ENCODE data around the gene STOX2. TPM values are rescaled to one million over a fixed set of nuclear protein-coding genes. Genes with fewer than 3 reads are reported as not detected.

The STOX2 gene
- total RNA-seq, 4 donors from 2014 or later: 21.6 to 23.7 (median 22.8) TPM

DNA sequence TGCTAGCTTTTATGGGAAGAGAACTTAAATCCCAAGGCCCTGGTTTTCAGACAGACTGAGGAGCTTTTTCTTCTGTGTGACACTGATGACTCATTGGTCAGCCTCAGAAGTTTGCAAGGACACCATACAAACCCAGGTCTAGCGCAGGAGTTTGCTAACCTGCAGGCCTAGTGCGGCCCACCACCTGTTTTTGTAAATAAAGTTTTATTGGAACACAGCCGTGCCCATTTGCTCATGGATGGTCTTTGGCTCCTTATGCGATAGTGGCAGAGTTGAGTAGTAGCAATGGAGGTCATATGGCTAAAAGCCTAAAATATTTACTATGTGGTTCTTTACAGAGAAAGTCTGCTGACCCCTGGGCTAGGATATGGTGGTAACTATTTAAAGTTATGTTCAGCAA lies 98.3 kb downstream of the STOX2 start:
- no peak for TF ChIP-seq POLR2A (IDR thresholded peaks at IDR 0.05)
- TF ChIP-seq, protein P1, sequence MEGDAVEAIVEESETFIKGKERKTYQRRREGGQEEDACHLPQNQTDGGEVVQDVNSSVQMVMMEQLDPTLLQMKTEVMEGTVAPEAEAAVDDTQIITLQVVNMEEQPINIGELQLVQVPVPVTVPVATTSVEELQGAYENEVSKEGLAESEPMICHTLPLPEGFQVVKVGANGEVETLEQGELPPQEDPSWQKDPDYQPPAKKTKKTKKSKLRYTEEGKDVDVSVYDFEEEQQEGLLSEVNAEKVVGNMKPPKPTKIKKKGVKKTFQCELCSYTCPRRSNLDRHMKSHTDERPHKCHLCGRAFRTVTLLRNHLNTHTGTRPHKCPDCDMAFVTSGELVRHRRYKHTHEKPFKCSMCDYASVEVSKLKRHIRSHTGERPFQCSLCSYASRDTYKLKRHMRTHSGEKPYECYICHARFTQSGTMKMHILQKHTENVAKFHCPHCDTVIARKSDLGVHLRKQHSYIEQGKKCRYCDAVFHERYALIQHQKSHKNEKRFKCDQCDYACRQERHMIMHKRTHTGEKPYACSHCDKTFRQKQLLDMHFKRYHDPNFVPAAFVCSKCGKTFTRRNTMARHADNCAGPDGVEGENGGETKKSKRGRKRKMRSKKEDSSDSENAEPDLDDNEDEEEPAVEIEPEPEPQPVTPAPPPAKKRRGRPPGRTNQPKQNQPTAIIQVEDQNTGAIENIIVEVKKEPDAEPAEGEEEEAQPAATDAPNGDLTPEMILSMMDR (IDR thresholded peaks at IDR 0.05): no peak
- Histone ChIP-seq H3K27me3 (no peaks in the 10 kb centered on the region), H3K4me3 (no peak overlapping the region), H3K4me1 (peaks cover 0 to 13% (median 0%) of the 10 kb centered on the region in 3 donors), H3K36me3 (peaks cover 0 to 20% (median 0%) of the 10 kb centered on the region in 3 donors), H3K9me3 (no peaks in the 10 kb centered on the region), H3K27ac (no peak overlapping the region)
- intact Hi-C loops (cut with DNase I): no loop called here
- WGBS, 2 donors: 84 to 91% methylated on average over 3 to 4 of the region's 4 CpGs
- no peak for DNase-seq

DNA sequence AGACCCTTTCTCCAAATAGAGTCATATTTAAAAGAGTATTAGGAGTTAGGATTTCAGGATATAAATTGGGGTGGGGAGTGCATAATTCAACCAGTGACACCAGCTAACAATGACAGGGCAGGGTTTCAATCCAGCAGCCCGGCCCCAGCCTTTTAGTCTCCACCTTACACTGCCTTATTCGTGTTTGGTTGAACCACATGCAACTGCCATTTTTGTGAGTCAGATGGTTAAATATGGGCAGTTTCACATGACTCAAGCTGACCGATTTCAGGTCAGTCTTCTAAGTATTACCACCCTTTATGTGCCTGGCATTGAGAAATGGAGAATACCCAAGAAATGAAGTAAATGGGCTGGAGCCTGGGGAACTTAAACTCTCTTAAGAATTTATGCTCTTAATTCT lies 102.8 kb downstream of the STOX2 start:
- H3K4me3 ChIP-seq: no peak overlapping the region
- H3K9me3 ChIP-seq: no peaks in the 10 kb centered on the region
- intact Hi-C loops (cut with DNase I): no loop called here

DNA sequence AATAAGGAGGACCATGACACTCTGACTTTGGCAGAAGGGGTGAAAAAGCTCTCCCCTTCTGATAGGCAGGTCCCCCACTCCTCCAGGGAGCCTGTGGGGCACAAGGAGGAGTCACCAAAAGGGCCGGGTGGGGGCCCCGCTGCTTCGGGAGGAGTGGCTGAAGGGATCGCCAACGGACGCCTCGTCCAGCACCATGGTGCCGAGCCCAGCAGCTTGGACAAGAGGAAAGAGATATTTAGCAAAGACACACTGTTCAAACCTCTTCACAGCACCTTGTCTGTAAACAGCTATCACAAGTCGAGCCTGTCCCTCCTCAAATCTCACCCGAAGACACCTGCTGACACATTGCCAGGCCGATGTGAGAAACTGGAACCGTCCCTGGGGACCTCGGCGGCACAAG lies 105.6 kb downstream of the STOX2 start:
- peaks cover 0 to 16% (median 0%) of the 10 kb centered on the region in 3 donors for H3K4me1 ChIP-seq
- no peaks in the 10 kb centered on the region for H3K27me3 ChIP-seq
- H3K9me3 ChIP-seq: no peaks in the 10 kb centered on the region
- WGBS, 2 donors: 93 to 97% methylated on average over 4 to 14 of the region's 14 CpGs
- no peak for DNase-seq
- H3K4me3 ChIP-seq: no peak overlapping the region
- intact Hi-C loops (cut with DNase I): no loop called here
- H3K27ac ChIP-seq: no peak overlapping the region
- TF ChIP-seq, protein P1 (IDR thresholded peaks at IDR 0.05): no peak
- TF ChIP-seq POLR2A (IDR thresholded peaks at IDR 0.05): no peak
- H3K36me3 ChIP-seq: peaks cover 0 to 32% (median 8%) of the 10 kb centered on the region in 3 donors

More for the DNA sequence above, 102.8 kb downstream of the STOX2 start:
- no peaks in the 10 kb centered on the region for H3K27me3 ChIP-seq
- H3K36me3 ChIP-seq: peaks cover 0 to 40% (median 8%) of the 10 kb centered on the region in 3 donors
- TF ChIP-seq, protein P1 (IDR thresholded peaks at IDR 0.05): no peak
- TF ChIP-seq POLR2A (IDR thresholded peaks at IDR 0.05): no peak
- peaks cover 0 to 11% (median 0%) of the 10 kb centered on the region in 3 donors for H3K4me1 ChIP-seq
- 36 to 67% methylated on average over 3 of the region's 3 CpGs for WGBS, 2 donors
- no peak for DNase-seq
- H3K27ac ChIP-seq: no peak overlapping the region

DNA sequence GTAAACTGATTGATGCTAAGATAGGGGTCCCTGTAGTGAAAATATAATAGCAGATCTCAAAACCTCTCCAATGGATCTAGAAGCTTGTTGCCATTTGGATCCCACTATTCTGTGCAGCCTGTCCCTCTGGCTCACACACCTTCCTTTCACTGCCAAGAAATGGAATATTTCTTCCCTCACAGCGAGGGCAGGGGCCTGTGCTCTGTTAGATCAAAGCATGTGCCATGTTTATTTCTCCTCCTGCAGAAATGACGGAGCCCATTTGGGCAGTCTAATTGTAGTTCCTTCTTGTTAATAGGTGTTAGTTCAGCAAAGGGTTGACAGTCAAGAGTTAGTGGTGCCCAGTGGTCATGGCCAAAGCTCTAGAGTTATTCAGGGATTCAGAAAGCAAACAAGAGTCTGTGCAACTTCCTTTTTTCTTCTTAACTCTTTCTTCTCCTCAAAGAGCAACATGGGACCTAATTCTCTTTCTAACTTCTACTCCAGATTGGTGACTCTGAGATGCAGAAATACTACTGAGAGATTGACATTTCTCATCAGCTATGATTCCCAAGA lies 106.8 kb downstream of the STOX2 start:
- Histone ChIP-seq H3K27ac (no peak overlapping the region), H3K27me3 (no peaks in the 10 kb centered on the region), H3K4me1 (peaks cover 0 to 15% (median 0%) of the 10 kb centered on the region in 3 donors), H3K4me3 (no peak overlapping the region), H3K9me3 (no peaks in the 10 kb centered on the region), H3K36me3 (peaks cover 0 to 34% (median 8%) of the 10 kb centered on the region in 3 donors)
- TF ChIP-seq, protein P1 (IDR thresholded peaks at IDR 0.05): no peak
- TF ChIP-seq POLR2A (IDR thresholded peaks at IDR 0.05): no peak
- intact Hi-C loops (cut with DNase I): no loop called here
- DNase-seq: no peak
- WGBS, 2 donors: 45 to 71% methylated on average over 2 of the region's 2 CpGs

DNA sequence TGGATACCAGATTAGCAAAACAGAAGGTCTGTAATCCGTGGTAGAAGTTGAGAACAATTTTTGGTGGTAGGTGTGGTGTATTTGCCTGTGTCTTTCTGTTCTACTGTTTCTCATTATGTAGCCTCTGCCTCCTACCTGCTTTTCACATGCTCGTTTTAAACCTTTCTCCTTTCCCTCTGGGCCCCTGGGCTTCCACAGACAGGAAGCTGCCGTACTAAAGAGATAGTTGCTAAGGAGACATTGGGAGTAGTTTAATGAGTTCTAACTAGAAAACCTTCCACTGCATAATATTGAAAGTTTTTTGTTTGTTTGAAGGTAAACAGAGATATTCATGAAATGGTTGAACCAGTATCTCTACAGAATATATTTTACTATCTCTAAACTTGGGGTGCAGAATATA lies 107.8 kb downstream of the STOX2 start:
- TF ChIP-seq POLR2A (IDR thresholded peaks at IDR 0.05): no peak
- TF ChIP-seq, protein P1 (IDR thresholded peaks at IDR 0.05): no peak
- Histone ChIP-seq H3K9me3 (no peaks in the 10 kb centered on the region), H3K4me1 (peaks cover 0 to 15% (median 0%) of the 10 kb centered on the region in 3 donors), H3K27ac (no peak overlapping the region), H3K27me3 (no peaks in the 10 kb centered on the region), H3K4me3 (no peak overlapping the region), H3K36me3 (peaks cover 0 to 43% (median 8%) of the 10 kb centered on the region in 3 donors)
- no peak for DNase-seq
- 58 to 68% methylated on average over 3 of the region's 3 CpGs for WGBS, 2 donors
- intact Hi-C loops (cut with DNase I): no loop called here

Data from esophagus squamous epithelium (tissue), 5 donors.